ENCODE results near the gene KRT78.

KRT78 gene

DNA sequence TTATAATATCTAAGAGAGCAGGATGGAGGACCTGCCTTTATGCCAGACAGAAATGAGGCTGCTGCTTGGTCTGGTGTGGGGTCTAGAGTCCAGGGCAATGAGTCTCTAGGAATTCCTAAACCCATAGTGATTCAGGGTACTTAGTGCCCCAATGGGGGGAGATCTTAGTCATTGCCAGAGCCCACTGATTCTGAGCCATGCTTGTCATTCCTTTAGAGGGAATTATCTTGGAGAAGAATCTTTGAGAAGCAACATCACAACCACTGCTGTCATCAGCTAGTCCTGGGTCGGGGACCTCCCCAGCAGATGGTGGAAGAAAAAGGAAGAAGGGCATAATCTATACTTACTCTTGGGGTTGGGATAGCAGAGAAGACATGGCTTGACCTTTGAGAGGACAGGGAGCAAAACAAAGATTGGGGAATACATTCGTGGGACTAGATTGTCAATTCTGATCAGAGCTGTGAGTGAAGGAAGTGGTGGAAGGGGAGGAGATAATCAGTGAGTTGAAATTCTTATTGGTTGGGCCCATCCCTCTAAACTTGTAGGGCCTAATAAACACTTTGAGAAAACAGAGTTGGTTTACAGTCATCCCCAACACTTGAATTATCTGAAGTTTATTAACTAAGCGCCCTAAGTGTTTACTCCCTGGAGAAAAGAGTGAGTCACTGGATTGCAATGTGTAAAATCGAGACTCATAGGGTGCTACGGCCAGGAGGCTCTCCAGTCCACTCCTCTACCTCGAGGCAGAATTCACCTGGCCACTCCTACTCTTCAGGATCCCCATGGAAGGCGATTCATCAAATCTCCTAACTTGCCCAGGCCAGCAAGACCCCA, 49.9 kb downstream of the KRT78 start:
- Histone ChIP-seq H3F3A (ENCODE audit: control insufficient read depth, insufficient read depth) (no peaks in the 10 kb centered on the region), H3K79me2 (ENCODE audit: control insufficient read depth, low read length) (no peaks in the 10 kb centered on the region), H3K9me2 (replicated peaks; ENCODE audit: control insufficient read depth, low read length) (no peaks in the 10 kb centered on the region), H3K27me3 (ENCODE audit: control insufficient read depth, low read length) (no peaks in the 10 kb centered on the region; the same call in 1 of the 2 replicates), H4K20me1 (ENCODE audit: control insufficient read depth, insufficient read depth, low read depth, low read length) (no peaks in the 10 kb centered on the region), H3K9me3 (ENCODE audit: control insufficient read depth, insufficient read depth, low read length) (no peaks in the 10 kb centered on the region), H3K4me2 (ENCODE audit: low read length) (no peak overlapping the region), H3K4me3 (ENCODE audit: low read length) (no peak overlapping the region), H3K4me1 (ENCODE audit: control insufficient read depth, low read length) (no peaks in the 10 kb centered on the region), H3K36me3 (ENCODE audit: control insufficient read depth, low read length) (no peaks in the 10 kb centered on the region), H3K27ac (ENCODE audit: low read depth, low read length) (no peak overlapping the region)
- no peak for TF ChIP-seq EZH2phosphoT487 (IDR thresholded peaks at IDR 0.05; ENCODE audit: borderline replicate concordance, low read length)

DNA sequence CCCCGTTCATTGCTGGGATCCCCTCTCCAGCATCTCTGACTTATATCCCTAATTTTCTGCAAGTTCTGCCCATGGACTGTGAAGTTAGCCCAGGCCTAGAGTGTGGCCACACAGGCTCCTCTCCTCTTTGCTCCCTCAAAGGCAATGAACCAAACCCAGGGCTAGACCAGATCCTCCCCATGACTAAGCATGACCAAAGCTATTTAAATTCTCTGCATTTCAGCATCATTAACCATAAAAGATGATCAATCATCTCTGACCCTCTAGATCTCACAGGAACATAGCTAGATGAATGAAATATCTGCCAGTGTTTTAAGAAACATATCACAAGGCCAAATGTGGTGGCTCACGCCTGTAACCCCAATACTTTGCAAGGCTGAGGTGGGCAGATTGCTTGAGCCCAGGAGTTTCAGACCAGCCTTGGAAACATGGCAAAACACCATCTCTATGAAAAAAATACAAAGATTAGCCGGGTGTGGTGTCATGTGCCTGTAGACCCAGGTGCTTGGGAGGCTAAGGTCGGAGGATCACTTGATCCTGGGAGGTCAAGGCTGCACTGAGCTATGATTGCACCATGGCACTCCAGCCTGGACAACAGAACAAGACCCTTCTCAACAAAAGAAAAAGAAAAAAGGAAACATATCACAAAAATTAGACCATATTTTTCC, 50.7 kb downstream of the KRT78 start:
- H3K9me3 ChIP-seq (ENCODE audit: control insufficient read depth, insufficient read depth, low read length): no peaks in the 10 kb centered on the region
- H4K20me1 ChIP-seq (ENCODE audit: control insufficient read depth, insufficient read depth, low read depth, low read length): no peaks in the 10 kb centered on the region
- no peaks in the 10 kb centered on the region for H3K36me3 ChIP-seq (ENCODE audit: control insufficient read depth, low read length)
- H3K27ac ChIP-seq (ENCODE audit: low read depth, low read length): no peak overlapping the region
- no peak overlapping the region for H3K4me2 ChIP-seq (ENCODE audit: low read length)
- TF ChIP-seq EZH2phosphoT487 (IDR thresholded peaks at IDR 0.05; ENCODE audit: borderline replicate concordance, low read length): no peak
- TF ChIP-seq, protein P1, sequence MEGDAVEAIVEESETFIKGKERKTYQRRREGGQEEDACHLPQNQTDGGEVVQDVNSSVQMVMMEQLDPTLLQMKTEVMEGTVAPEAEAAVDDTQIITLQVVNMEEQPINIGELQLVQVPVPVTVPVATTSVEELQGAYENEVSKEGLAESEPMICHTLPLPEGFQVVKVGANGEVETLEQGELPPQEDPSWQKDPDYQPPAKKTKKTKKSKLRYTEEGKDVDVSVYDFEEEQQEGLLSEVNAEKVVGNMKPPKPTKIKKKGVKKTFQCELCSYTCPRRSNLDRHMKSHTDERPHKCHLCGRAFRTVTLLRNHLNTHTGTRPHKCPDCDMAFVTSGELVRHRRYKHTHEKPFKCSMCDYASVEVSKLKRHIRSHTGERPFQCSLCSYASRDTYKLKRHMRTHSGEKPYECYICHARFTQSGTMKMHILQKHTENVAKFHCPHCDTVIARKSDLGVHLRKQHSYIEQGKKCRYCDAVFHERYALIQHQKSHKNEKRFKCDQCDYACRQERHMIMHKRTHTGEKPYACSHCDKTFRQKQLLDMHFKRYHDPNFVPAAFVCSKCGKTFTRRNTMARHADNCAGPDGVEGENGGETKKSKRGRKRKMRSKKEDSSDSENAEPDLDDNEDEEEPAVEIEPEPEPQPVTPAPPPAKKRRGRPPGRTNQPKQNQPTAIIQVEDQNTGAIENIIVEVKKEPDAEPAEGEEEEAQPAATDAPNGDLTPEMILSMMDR (IDR thresholded peaks at IDR 0.05; ENCODE audit: low read depth, low read length, poor library complexity, severe bottlenecking): no peak
- H3K79me2 ChIP-seq (ENCODE audit: control insufficient read depth, low read length): no peaks in the 10 kb centered on the region
- H3K27me3 ChIP-seq (ENCODE audit: control insufficient read depth, low read length): no peaks in the 10 kb centered on the region; the same call in 1 of the 2 replicates
- H3K9me2 ChIP-seq (replicated peaks; ENCODE audit: control insufficient read depth, low read length): no peaks in the 10 kb centered on the region
- no peaks in the 10 kb centered on the region for H3K4me1 ChIP-seq (ENCODE audit: control insufficient read depth, low read length)
- H3K4me3 ChIP-seq (ENCODE audit: low read length): no peak overlapping the region
- H3F3A ChIP-seq (ENCODE audit: control insufficient read depth, insufficient read depth): no peaks in the 10 kb centered on the region

DNA sequence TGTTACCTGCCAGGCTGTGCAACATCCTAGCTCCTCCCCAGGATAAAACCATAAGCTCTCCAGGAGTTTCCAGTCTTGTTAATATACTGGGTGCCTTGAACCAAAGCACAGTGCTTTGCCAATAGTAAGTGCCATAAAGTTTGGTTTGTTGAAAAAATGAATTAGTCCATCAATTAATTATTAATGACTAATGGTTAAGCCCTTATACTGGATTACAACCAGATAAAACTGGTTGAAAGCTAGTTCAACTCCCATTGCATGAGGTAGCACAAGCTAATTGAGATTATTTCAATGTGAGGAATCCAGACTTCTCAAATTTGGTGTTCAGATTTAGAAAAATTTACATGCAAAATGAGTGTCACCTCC, 51.3 kb downstream of the KRT78 start:
- TF ChIP-seq, protein P1 (IDR thresholded peaks at IDR 0.05; ENCODE audit: low read depth, low read length, poor library complexity, severe bottlenecking): no peak
- no peak for TF ChIP-seq EZH2phosphoT487 (IDR thresholded peaks at IDR 0.05; ENCODE audit: borderline replicate concordance, low read length)

More for the DNA sequence above, 51.3 kb downstream of the KRT78 start:
- H3K36me3 ChIP-seq (ENCODE audit: control insufficient read depth, low read length): no peaks in the 10 kb centered on the region
- no peaks in the 10 kb centered on the region for H3K79me2 ChIP-seq (ENCODE audit: control insufficient read depth, low read length)
- H3K27ac ChIP-seq (ENCODE audit: low read depth, low read length): no peak overlapping the region
- no peak overlapping the region for H3K4me2 ChIP-seq (ENCODE audit: low read length)
- no peaks in the 10 kb centered on the region; the same call in 1 of the 2 replicates for H3K27me3 ChIP-seq (ENCODE audit: control insufficient read depth, low read length)
- H4K20me1 ChIP-seq (ENCODE audit: control insufficient read depth, insufficient read depth, low read depth, low read length): no peaks in the 10 kb centered on the region
- H3K4me1 ChIP-seq (ENCODE audit: control insufficient read depth, low read length): no peaks in the 10 kb centered on the region
- H3F3A ChIP-seq (ENCODE audit: control insufficient read depth, insufficient read depth): no peaks in the 10 kb centered on the region
- H3K4me3 ChIP-seq (ENCODE audit: low read length): no peak overlapping the region
- H3K9me3 ChIP-seq (ENCODE audit: control insufficient read depth, insufficient read depth, low read length): no peaks in the 10 kb centered on the region
- no peaks in the 10 kb centered on the region for H3K9me2 ChIP-seq (replicated peaks; ENCODE audit: control insufficient read depth, low read length)
